Measurements from ENCODE around the gene CSMD2.

- TF ChIP-seq, protein P1, sequence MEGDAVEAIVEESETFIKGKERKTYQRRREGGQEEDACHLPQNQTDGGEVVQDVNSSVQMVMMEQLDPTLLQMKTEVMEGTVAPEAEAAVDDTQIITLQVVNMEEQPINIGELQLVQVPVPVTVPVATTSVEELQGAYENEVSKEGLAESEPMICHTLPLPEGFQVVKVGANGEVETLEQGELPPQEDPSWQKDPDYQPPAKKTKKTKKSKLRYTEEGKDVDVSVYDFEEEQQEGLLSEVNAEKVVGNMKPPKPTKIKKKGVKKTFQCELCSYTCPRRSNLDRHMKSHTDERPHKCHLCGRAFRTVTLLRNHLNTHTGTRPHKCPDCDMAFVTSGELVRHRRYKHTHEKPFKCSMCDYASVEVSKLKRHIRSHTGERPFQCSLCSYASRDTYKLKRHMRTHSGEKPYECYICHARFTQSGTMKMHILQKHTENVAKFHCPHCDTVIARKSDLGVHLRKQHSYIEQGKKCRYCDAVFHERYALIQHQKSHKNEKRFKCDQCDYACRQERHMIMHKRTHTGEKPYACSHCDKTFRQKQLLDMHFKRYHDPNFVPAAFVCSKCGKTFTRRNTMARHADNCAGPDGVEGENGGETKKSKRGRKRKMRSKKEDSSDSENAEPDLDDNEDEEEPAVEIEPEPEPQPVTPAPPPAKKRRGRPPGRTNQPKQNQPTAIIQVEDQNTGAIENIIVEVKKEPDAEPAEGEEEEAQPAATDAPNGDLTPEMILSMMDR (IDR thresholded peaks at IDR 0.05 in 4 of 5, conservative IDR thresholded peaks at IDR 0.05 in 1 of 5): no peak
- TF ChIP-seq POLR2A (IDR thresholded peaks at IDR 0.05): no peak
Measured at GRCh38 chr1:33532936-33533335, 632.1 kb downstream of the CSMD2 start.

Measured in gastrocnemius medialis (tissue), 4 donors.